IgD-negative memory B cell (primary cell): ENCODE data around the gene MARK2. TPM values are rescaled to one million over a fixed set of nuclear protein-coding genes. Genes with fewer than 3 reads are reported as not detected.
A peak's percentile ranks its signal among the peaks of the same experiment; 100 is the strongest.

Experiments used
- H3K27ac Mint-ChIP-seq, 3 donors: one replicate each; pipeline ENCODE4 v1.8.0; 2020 to 2022; ENCODE audit warnings: mild to moderate bottlenecking in 3 of 3, mixed read lengths in 3 of 3, moderate library complexity in 1 of 3
- H3K27me3 Mint-ChIP-seq: one replicate; pipeline ENCODE4 v1.8.0; 2021; ENCODE audit warnings: mixed read lengths
- H3K36me3 Mint-ChIP-seq: one replicate; pipeline ENCODE4 v1.8.0; 2020; ENCODE audit warnings: mild to moderate bottlenecking, mixed read lengths
- H3K4me1 Mint-ChIP-seq, 3 donors: one replicate each; pipeline ENCODE4 v1.8.0; 2020 to 2022; ENCODE audit warnings: mixed read lengths in 3 of 3, mild to moderate bottlenecking in 1 of 3
- H3K4me3 Mint-ChIP-seq, 4 donors: one replicate each; pipeline ENCODE4 v1.8.0; 2020 to 2022; ENCODE audit warnings: mild to moderate bottlenecking in 4 of 4, mixed read lengths in 4 of 4, moderate library complexity in 3 of 4
- H3K9me3 Mint-ChIP-seq, 3 donors: one replicate each; pipeline ENCODE4 v1.8.0; 2020 to 2021; ENCODE audit warnings: mixed read lengths in 3 of 3, mild to moderate bottlenecking in 1 of 3
- polyA plus RNA-seq: library from polyadenylated mRNA; unstranded; fragments of 300-500 nt; fragmentation: Illumina TruSeq; gene quantifications from one replicate; pipeline ENCODE4 v1.2.3, GENCODE V29; 2021

Gene MARK2
- polyA plus RNA-seq, 1 donor from 2014 or later: 50.8 TPM

DNA sequence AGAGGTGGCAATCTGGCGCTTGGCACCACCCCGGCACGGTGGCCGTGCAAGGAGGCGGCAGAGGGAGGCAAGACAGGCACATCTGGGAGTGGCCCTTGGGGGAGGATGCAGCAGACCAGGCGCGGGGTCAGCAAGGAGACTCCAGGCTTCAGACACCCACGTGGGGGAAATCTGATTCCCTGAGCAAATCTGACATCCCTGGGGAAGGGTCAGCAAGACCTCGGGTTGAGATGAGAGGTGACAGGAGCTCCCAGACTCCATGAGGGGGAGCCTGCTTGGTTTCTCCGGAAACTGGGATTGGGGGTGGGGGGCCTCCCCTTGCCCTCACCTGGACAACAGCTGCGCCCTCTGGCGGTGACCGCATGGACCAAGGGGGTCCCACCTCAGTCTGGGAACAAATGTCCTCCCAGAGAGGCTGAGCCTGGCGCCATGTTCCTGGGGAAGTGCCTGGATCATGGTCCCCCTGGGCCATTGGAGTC, 82.1 kb downstream of the MARK2 start:
- H3K4me3 Mint-ChIP-seq: no peak overlapping the region
- peaks cover 5% of the 10 kb centered on the region for H3K27me3 Mint-ChIP-seq
- peaks cover 0 to 10% (median 3%) of the 10 kb centered on the region in 3 donors for H3K4me1 Mint-ChIP-seq
- no peaks in the 10 kb centered on the region for H3K9me3 Mint-ChIP-seq
- H3K36me3 Mint-ChIP-seq: no peaks in the 10 kb centered on the region
- H3K27ac Mint-ChIP-seq: peak overlapping the region in 1 of 3 donors; percentile 59

DNA sequence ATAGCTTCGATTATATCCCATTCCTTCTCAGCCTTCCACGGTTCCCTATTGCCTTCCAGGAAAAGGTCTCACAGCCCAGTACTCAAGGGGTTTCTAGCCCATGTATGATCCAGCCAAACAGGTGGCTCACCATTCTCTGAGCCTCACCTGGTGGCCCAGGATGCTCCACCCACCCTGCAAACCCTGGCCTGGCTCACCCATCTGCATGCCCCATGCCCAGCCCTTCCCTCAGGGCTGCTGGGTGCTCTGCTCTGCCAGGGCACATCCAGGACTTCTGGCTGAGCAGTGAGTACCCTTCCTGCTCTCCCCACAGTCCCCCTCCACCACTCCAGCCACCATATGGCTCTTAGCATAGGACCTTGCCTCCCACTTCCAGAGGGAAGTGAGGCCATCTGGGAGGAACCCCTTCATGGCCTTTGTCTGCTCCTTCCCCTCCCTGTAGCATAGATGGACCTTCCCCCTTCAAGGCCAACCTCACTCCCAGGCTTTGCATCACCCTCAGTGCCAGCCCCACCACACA, 83.8 kb downstream of the MARK2 start:
- Mint-ChIP-seq H3K36me3 (no peaks in the 10 kb centered on the region), H3K27ac (no peak overlapping the region), H3K27me3 (no peaks in the 10 kb centered on the region), H3K4me1 (peaks cover 0 to 8% (median 3%) of the 10 kb centered on the region in 3 donors), H3K4me3 (no peak overlapping the region), H3K9me3 (no peaks in the 10 kb centered on the region)

- Mint-ChIP-seq H3K4me1 (peaks cover 0 to 8% (median 3%) of the 10 kb centered on the region in 3 donors), H3K9me3 (no peaks in the 10 kb centered on the region), H3K36me3 (no peaks in the 10 kb centered on the region), H3K27me3 (no peaks in the 10 kb centered on the region), H3K4me3 (no peak overlapping the region), H3K27ac (peak overlapping the region in 1 of 3 donors; percentile 80)
Measured at GRCh38 chr11:63923319-63923718, 84.4 kb downstream of the MARK2 start.

DNA sequence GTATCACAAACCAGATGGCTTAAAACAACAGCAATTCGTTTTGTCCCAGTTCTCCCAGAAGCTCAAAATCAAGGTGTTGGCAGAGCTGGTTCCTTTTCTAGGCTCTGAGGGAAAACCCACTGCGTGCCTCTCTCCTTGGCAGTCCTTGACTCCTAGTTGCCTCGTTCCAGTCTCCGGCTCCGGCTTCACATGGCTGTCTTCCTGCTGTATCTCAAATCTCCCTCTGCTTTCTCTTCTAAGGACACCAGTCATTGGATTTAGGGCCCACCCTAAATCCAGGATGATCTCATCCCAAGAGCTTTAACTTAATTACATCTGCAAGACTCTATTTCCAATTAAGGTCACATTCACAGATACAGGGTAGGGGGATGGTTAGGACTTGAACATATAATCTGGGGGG, 90.7 kb downstream of the MARK2 start:
- Mint-ChIP-seq H3K4me3 (peak overlapping the region in 1 of 4 donors; percentile 37), H3K36me3 (peaks cover 3% of the 10 kb centered on the region), H3K27me3 (peaks cover 2% of the 10 kb centered on the region), H3K9me3 (no peaks in the 10 kb centered on the region), H3K27ac (no peak overlapping the region), H3K4me1 (no peaks in the 10 kb centered on the region)

GRCh38 chr11:63931045-63931444, 92.1 kb downstream of the MARK2 start:
- Mint-ChIP-seq H3K4me1 (peaks cover 0 to 2% (median 0%) of the 10 kb centered on the region in 3 donors), H3K36me3 (peaks cover 3% of the 10 kb centered on the region), H3K4me3 (no peak overlapping the region)

DNA sequence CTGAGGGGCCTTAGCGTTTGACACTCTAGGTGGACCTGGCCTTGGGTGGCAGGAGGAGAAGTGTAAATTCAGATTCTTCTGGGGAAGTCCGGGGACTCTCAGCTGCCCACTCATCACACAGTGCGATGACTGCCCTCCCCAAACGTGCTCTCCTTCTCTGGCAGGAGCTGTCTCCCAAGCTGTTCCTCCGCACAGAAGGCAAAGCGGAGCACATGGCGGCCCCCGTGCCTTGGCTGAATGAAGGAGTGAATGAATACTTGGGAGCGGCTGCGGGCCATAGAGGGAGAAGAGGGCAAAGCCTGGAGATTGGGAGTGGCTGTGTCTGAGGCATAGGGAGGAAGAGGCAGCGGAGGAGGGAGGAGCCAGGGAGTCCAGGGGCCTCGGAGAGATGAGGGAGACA, 93.0 kb downstream of the MARK2 start:
- peaks cover 0 to 2% (median 0%) of the 10 kb centered on the region in 3 donors for H3K4me1 Mint-ChIP-seq
- H3K27ac Mint-ChIP-seq: no peak overlapping the region
- H3K9me3 Mint-ChIP-seq: no peaks in the 10 kb centered on the region
- H3K27me3 Mint-ChIP-seq: peaks cover 2% of the 10 kb centered on the region
- H3K4me3 Mint-ChIP-seq: no peak overlapping the region
- peaks cover 3% of the 10 kb centered on the region for H3K36me3 Mint-ChIP-seq

More at GRCh38 chr11:63931045-63931444, 92.1 kb downstream of the MARK2 start:
- Mint-ChIP-seq H3K27me3 (peaks cover 2% of the 10 kb centered on the region), H3K27ac (no peak overlapping the region), H3K9me3 (no peaks in the 10 kb centered on the region)

- Mint-ChIP-seq H3K27me3 (peaks cover 2% of the 10 kb centered on the region), H3K4me3 (peak overlapping the region in 2 of 4 donors; percentile 38 to 70), H3K36me3 (peaks cover 3% of the 10 kb centered on the region), H3K9me3 (no peaks in the 10 kb centered on the region), H3K4me1 (peaks cover 5 to 7% (median 6%) of the 10 kb centered on the region in 3 donors), H3K27ac (peak overlapping the region in 1 of 3 donors; percentile 58)
Measured at GRCh38 chr11:63933459-63933858, 94.5 kb downstream of the MARK2 start.

DNA sequence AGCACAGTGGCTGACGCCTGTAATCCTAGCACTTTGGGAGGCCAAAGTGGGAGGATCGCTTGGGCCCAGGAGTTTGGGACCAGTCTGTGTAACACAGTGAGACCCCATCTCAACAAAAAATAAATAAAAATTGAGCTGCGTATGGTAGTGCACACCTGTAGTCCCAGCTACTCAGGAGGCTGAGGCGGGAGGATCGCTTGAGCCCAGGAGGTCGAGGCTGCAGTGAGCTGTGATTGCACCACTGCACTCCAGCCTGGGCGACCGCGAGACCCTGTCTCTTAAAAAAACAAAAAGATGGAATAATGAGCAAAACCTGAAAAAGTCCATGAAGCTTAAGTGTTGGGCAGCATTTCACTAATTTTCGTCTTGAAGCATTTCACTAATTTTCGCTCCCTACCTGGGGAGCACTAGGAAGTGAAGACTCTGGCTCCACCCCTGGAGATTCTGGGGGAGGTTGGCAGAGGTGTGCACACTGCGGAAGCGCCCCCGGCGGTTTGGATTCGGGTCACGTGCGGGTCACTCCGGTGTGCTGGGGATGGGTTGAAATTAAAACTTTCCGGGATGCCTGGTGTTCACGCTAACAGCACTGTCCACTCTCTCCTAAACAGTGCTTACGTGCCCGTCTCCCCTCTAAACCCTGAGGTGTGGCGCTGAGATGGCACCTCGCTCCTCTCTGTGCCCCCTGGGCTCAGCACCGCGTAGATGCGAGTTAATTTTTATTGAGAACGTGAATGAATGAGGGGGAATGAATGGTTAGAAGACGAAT, 99.0 kb downstream of the MARK2 start:
- H3K27me3 Mint-ChIP-seq: no peaks in the 10 kb centered on the region
- peaks cover 2% of the 10 kb centered on the region for H3K36me3 Mint-ChIP-seq
- H3K4me1 Mint-ChIP-seq: peaks cover 21 to 22% (median 22%) of the 10 kb centered on the region in 3 donors
- no peaks in the 10 kb centered on the region for H3K9me3 Mint-ChIP-seq
- peak overlapping the region; percentile 87 to 99 (median 87) for H3K27ac Mint-ChIP-seq
- peak overlapping the region; percentile 82 to 97 (median 89) for H3K4me3 Mint-ChIP-seq

DNA sequence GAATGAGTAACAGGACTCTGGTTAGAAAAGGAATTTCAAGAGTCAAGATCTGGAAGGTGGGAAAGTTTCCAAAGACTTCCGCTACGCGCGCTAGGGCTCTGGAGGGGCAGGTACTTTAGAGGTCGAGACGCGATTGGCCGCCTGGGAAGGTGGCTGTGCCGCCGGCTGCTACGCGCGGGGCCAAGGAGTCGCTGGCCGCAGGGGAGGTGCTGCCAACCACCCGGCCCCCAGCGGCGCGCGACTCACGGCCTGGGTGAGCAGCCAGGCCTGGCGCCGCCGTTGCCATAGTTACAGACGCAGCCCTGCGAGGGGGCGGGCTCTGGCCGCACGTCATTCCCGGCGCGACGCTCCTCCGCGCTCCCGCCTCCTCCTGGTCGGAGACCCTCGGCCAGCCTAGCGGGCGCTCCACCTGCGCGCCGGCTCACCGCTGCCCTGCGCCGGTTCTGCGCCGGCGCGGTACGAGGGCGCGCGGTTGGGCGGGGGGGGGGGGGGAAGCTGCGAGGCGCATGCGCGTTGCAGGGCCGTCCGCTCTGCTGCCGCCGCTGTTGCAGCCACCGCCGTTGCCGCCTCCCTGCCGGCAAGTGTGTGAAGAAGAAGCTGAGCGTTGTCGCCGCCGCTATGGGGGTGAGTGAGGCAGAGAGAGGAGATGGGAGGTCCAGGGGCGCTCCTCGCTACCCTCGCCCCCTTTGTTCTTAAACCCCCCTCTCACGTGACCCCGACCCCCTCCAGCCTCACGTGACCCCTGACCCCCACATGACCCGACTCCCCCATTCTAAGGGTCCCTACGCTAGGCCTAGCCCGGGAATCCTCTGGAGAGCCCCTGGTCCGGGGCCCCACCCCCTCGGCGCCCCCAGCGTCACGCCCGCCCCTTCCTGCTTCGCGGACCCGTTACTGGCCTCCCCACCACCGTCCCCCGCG, 99.8 kb downstream of the MARK2 start, which contains the start of gene NAA40:
TSS of gene NAA40 (plus strand) at position 524 of the 918 bp plus-strand sequence. CDS start at position 619, 95 bp downstream.
- no peaks in the 10 kb centered on the region for H3K27me3 Mint-ChIP-seq
- H3K4me3 Mint-ChIP-seq: peak within 1 kb of the TSS; percentile 82 to 97 (median 89)
- H3K36me3 Mint-ChIP-seq: no peaks in the 10 kb centered on the region
- peak within 1 kb of the TSS; percentile 87 to 99 (median 89) for H3K27ac Mint-ChIP-seq
- no peaks in the 10 kb centered on the region for H3K9me3 Mint-ChIP-seq
- H3K4me1 Mint-ChIP-seq: peaks cover 21 to 24% (median 22%) of the 10 kb centered on the region in 3 donors

DNA sequence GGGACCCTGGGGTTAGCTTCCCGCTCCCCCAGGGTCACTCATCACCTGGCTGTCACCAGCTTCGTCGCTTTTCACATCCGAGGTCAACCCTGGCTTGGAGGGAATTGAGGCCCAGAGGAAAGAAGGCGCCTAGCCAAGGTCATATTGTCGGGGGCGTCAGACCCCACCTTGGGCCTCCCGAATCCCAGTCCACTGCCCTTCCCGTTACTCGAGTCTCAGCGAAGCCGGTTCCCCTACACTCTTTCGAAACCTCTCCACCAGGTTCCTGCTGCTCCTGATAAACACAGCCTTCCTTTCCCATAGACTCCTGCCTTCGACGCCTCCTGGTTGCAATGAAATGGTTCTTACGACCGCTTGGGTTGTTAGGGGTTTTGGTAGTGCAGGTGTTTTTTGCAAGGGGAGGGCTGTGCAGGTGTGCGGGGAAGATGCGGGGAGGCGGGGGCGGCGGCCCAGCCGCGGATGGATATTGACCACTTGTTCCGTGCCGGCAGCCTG, 100.5 kb downstream of the MARK2 start:
- no peaks in the 10 kb centered on the region for H3K36me3 Mint-ChIP-seq
- peaks cover 21 to 29% (median 25%) of the 10 kb centered on the region in 3 donors for H3K4me1 Mint-ChIP-seq

GRCh38 chr11:63940786-63941185, 101.9 kb downstream of the MARK2 start:
- peaks cover 21 to 29% (median 26%) of the 10 kb centered on the region in 3 donors for H3K4me1 Mint-ChIP-seq
- H3K27ac Mint-ChIP-seq: peak overlapping the region; percentile 35 to 99 (median 90)
- peak overlapping the region; percentile 70 to 99 (median 80) for H3K4me3 Mint-ChIP-seq
- H3K27me3 Mint-ChIP-seq: no peaks in the 10 kb centered on the region
- H3K36me3 Mint-ChIP-seq: no peaks in the 10 kb centered on the region
- H3K9me3 Mint-ChIP-seq: no peaks in the 10 kb centered on the region

More for the DNA sequence above, 100.5 kb downstream of the MARK2 start:
- Mint-ChIP-seq H3K27ac (peak overlapping the region; percentile 48 to 99 (median 89)), H3K4me3 (peak overlapping the region; percentile 82 to 93 (median 89)), H3K27me3 (no peaks in the 10 kb centered on the region), H3K9me3 (no peaks in the 10 kb centered on the region)

GRCh38 chr11:63941901-63942300, 103.0 kb downstream of the MARK2 start:
- Mint-ChIP-seq H3K4me3 (peak overlapping the region in 1 of 4 donors; percentile 99), H3K27me3 (no peaks in the 10 kb centered on the region), H3K4me1 (peaks cover 23 to 29% (median 24%) of the 10 kb centered on the region in 3 donors), H3K27ac (peak overlapping the region in 2 of 3 donors; percentile 57 to 99), H3K9me3 (no peaks in the 10 kb centered on the region), H3K36me3 (peaks cover 2% of the 10 kb centered on the region)

DNA sequence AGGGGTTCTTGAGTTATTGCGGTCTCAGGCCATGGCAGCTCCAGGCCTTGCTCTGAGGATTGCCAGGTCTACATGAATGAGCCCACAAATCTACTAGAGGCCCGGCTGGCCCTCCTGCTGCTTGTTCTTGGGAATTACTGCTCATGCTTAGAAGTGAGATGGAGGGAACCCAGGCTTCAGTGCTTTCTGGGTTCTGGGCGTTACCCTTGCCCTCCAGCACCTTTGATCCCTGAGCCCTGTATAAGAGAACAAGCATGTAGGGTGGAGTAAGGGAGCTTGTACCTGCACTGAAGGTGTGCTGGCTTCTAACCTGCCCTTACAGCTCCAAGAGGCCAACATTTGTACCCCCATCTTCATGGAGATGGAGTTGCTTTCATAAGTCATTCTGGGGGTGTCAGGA, 103.9 kb downstream of the MARK2 start:
- Mint-ChIP-seq H3K4me3 (no peak overlapping the region), H3K4me1 (peaks cover 20 to 29% (median 23%) of the 10 kb centered on the region in 3 donors), H3K36me3 (peaks cover 2% of the 10 kb centered on the region), H3K27me3 (no peaks in the 10 kb centered on the region), H3K27ac (no peak overlapping the region), H3K9me3 (no peaks in the 10 kb centered on the region)

- peaks cover 12 to 18% (median 16%) of the 10 kb centered on the region in 3 donors for H3K4me1 Mint-ChIP-seq
- peaks cover 4% of the 10 kb centered on the region for H3K36me3 Mint-ChIP-seq
- H3K27ac Mint-ChIP-seq: no peak overlapping the region
- no peak overlapping the region for H3K4me3 Mint-ChIP-seq
- H3K27me3 Mint-ChIP-seq: no peaks in the 10 kb centered on the region
- no peaks in the 10 kb centered on the region for H3K9me3 Mint-ChIP-seq
Measured at GRCh38 chr11:63944987-63945386, 106.1 kb downstream of the MARK2 start.
